Keratinocyte (primary cell): ENCODE measurements around the gene TEAD2. TPM values are rescaled to one million over a fixed set of nuclear protein-coding genes. Genes with fewer than 3 reads are reported as not detected.
"Not testable (repeated sequence)": the region's sequence is repeated elsewhere in the genome, so short reads cannot be mapped to it uniquely, and the experiment has no call there.

Experiments
- DNase-seq: peaks from one replicate; pipeline ENCODE4 v3.0.0-alpha.2; 2011; ENCODE audit warnings: low read depth, missing footprints, low spot score
- FAIRE-seq: peaks from 2 replicates; lab custom pipeline; 2011; peaks lifted over from hg19 to GRCh38; lab: Jason Lieb, UNC
- H2AFZ ChIP-seq: 2 replicates; pipeline ENCODE4 v1.6.0; 2012; ENCODE audit warnings: low read length, control low read depth, inconsistent platforms; ENCODE audit not compliant: control insufficient read depth
- H3K27ac ChIP-seq: 2 replicates; pipeline ENCODE4 v1.5.1; 2011; ENCODE audit warnings: low read length; ENCODE audit not compliant: control insufficient read depth, insufficient read depth
- H3K27me3 ChIP-seq: 3 replicates; pipeline ENCODE4 v1.6.0; 2011; ENCODE audit warnings: low read length; ENCODE audit not compliant: control insufficient read depth, insufficient read depth; ENCODE audit errors: extremely low read depth
- H3K36me3 ChIP-seq, 2 experiments: 2 replicates in 1 of 2; 3 replicates in 1 of 2; pipeline ENCODE4 v1.5.1; 2011; ENCODE audit warnings: low read length in 2 of 2, mild to moderate bottlenecking in 1 of 2; ENCODE audit not compliant: control insufficient read depth in 2 of 2, insufficient read depth in 2 of 2; ENCODE audit errors: extremely low read depth in 1 of 2
- H3K4me1 ChIP-seq: 3 replicates; pipeline ENCODE4 v1.5.1; 2011; ENCODE audit warnings: low read length; ENCODE audit not compliant: control insufficient read depth, insufficient read depth; ENCODE audit errors: extremely low read depth
- H3K4me2 ChIP-seq: 3 replicates; pipeline ENCODE4 v1.6.0; 2011; ENCODE audit warnings: low read depth, low read length; ENCODE audit not compliant: control insufficient read depth, insufficient read depth; ENCODE audit errors: extremely low read depth
- H3K4me3 ChIP-seq, 3 experiments: fragments of 200-600 bp in 1 of 3; sonication (generic) in 1 of 3; 2 replicates in 2 of 3; 3 replicates in 1 of 3; pipeline ENCODE4 v1.5.1; 2011 to 2016; ENCODE audit warnings: low read length in 3 of 3, mild to moderate bottlenecking in 3 of 3, control low read depth in 2 of 3, inconsistent platforms in 1 of 3, low read depth in 1 of 3, mixed read lengths in 1 of 3, mixed run types in 1 of 3, moderate library complexity in 1 of 3; ENCODE audit not compliant: control insufficient read depth in 2 of 3, insufficient read depth in 2 of 3; ENCODE audit errors: extremely low read depth in 1 of 3
- H3K79me2 ChIP-seq: 2 replicates; pipeline ENCODE4 v1.6.0; 2012; ENCODE audit warnings: low read length; ENCODE audit not compliant: control insufficient read depth, insufficient read depth
- H3K9ac ChIP-seq: 3 replicates; pipeline ENCODE4 v1.6.0; 2011; ENCODE audit warnings: low read length; ENCODE audit not compliant: control insufficient read depth, insufficient read depth; ENCODE audit errors: extremely low read depth
- H3K9me1 ChIP-seq: 3 replicates; pipeline ENCODE4 v1.6.0; 2011; ENCODE audit warnings: low read length; ENCODE audit not compliant: control insufficient read depth, insufficient read depth; ENCODE audit errors: extremely low read depth
- H3K9me3 ChIP-seq: 2 replicates; pipeline ENCODE4 v1.5.1; 2012; ENCODE audit warnings: low read depth, low read length; ENCODE audit not compliant: control insufficient read depth
- H4K20me1 ChIP-seq: 3 replicates; pipeline ENCODE4 v1.6.0; 2011; ENCODE audit warnings: low read length; ENCODE audit not compliant: control insufficient read depth, insufficient read depth; ENCODE audit errors: extremely low read depth
- CTCF ChIP-seq, 3 experiments: IDR thresholded peaks in 1 of 3; conservative IDR thresholded peaks in 1 of 3; optimal IDR thresholded peaks in 1 of 3; 2 replicates in 2 of 3; 3 replicates in 1 of 3; pipeline versions ENCODE3 to v1.5.1; 2011; ENCODE audit warnings: low read length in 3 of 3, mild to moderate bottlenecking in 3 of 3, moderate library complexity in 2 of 3, control low read depth in 1 of 3, inconsistent platforms in 1 of 3; ENCODE audit not compliant: insufficient read depth in 2 of 3; ENCODE audit errors: extremely low read depth in 1 of 3
- EZH2 ChIP-seq: IDR thresholded peaks from one replicate; pipeline ENCODE4 v1.6.1; 2012; ENCODE audit warnings: inconsistent platforms, mild to moderate bottlenecking, low read length, moderate library complexity
- dilution Hi-C: fragments of 300-500 bp; cut with MboI; formaldehyde crosslinking; loops from one replicate; pipeline ENCODE4 v1.7.0; 2020; ENCODE audit warnings: low sequenced_read_pairs; ENCODE audit not compliant: extremely low pct_ligation_motif_present
- polyA plus RNA-seq, 5 experiments: library from polyadenylated mRNA; depleted of rRNA in 3 of 5; stranded (reverse) in 3 of 5; stranded (forward) in 1 of 5; unstranded in 1 of 5; fragments of >200 nt; gene quantifications; 1 replicate in 1 of 5; 2 replicates in 3 of 5; 3 replicates in 1 of 5; pipeline versions ENCODE4 v1.2.1 to v1.2.3, GENCODE V29; 2011 to 2012; ENCODE audit warnings: missing spikeins in 2 of 5, low read depth in 1 of 5, low replicate concordance in 1 of 5

TEAD2 gene
- polyA plus RNA-seq, 1 donor (not counting 4 experiments of a cell fraction or from before 2014, with no cell fraction given): 6.4 TPM

- dilution Hi-C loops: no loop called here
- no peaks in the 10 kb centered on the region for H4K20me1 ChIP-seq
- H3K4me3 ChIP-seq: no peak overlapping the region
- no peaks in the 10 kb centered on the region for H3K4me1 ChIP-seq
- H3K27ac ChIP-seq: no peak overlapping the region
- H2AFZ ChIP-seq: no peak overlapping the region
- no peaks in the 10 kb centered on the region for H3K9me1 ChIP-seq
- TF ChIP-seq CTCF (optimal IDR thresholded peaks at IDR 0.05 in 1 of 3, IDR thresholded peaks at IDR 0.05 in 1 of 3, conservative IDR thresholded peaks at IDR 0.05 in 1 of 3; ENCODE audit: extremely low read depth in 1 of 3, insufficient read depth in 2 of 3, low read length in 3 of 3) (no peak), EZH2 (no peak)
- no peaks in the 10 kb centered on the region for H3K36me3 ChIP-seq
- H3K4me2 ChIP-seq: no peak overlapping the region
- H3K9me3 ChIP-seq: no peaks in the 10 kb centered on the region
- DNase-seq: no peak
- no peak for FAIRE-seq
- no peaks in the 10 kb centered on the region for H3K27me3 ChIP-seq
- H3K9ac ChIP-seq: no peak overlapping the region
- H3K79me2 ChIP-seq: no peaks in the 10 kb centered on the region
Observed at GRCh38 chr19:49309087-49309486, 53.1 kb downstream of the TEAD2 start.

GRCh38 chr19:49306734-49307133, 55.5 kb downstream of the TEAD2 start:
- FAIRE-seq, DNase-seq, dilution Hi-C loops, H3K27ac ChIP-seq, H3K36me3 ChIP-seq, H3K79me2 ChIP-seq, H4K20me1 ChIP-seq, H2AFZ ChIP-seq, H3K9me3 ChIP-seq, H3K27me3 ChIP-seq, H3K9me1 ChIP-seq, H3K4me3 ChIP-seq, H3K9ac ChIP-seq, H3K4me2 ChIP-seq, H3K4me1 ChIP-seq: not testable (repeated sequence)

GRCh38 chr19:49301866-49302252, 60.4 kb downstream of the TEAD2 start:
- no peaks in the 10 kb centered on the region for H3K9me3 ChIP-seq
- H3K36me3 ChIP-seq: no peaks in the 10 kb centered on the region
- no peak overlapping the region for H3K4me2 ChIP-seq
- dilution Hi-C loops: no loop called here
- H3K27me3 ChIP-seq: no peaks in the 10 kb centered on the region
- DNase-seq (no peak), FAIRE-seq (no peak)
- TF ChIP-seq CTCF (optimal IDR thresholded peaks at IDR 0.05 in 1 of 3, IDR thresholded peaks at IDR 0.05 in 1 of 3, conservative IDR thresholded peaks at IDR 0.05 in 1 of 3; ENCODE audit: extremely low read depth in 1 of 3, insufficient read depth in 2 of 3, low read length in 3 of 3): no peak
- TF ChIP-seq EZH2: no peak
- H3K9ac ChIP-seq: no peak overlapping the region
- H3K79me2 ChIP-seq: no peaks in the 10 kb centered on the region
- no peak overlapping the region for H2AFZ ChIP-seq
- no peak overlapping the region for H3K4me3 ChIP-seq
- H3K27ac ChIP-seq: no peak overlapping the region
- no peaks in the 10 kb centered on the region for H3K4me1 ChIP-seq
- no peaks in the 10 kb centered on the region for H3K9me1 ChIP-seq
- H4K20me1 ChIP-seq: no peaks in the 10 kb centered on the region
